GM20000 (cell line): ENCODE measurements around the gene RALGAPB.

ENCODE experiments used
- DNase-seq: peaks from one replicate; pipeline ENCODE4 v3.0.0; 2012; ENCODE audit warnings: low spot score
- TF ChIP-seq, protein P1 (sequence below): IDR thresholded peaks from 2 replicates; pipeline ENCODE4 v1.5.1; 2012; ENCODE audit warnings: mild to moderate bottlenecking, control low read depth; ENCODE audit errors: extremely low read depth, missing control alignments

The RALGAPB gene

DNA sequence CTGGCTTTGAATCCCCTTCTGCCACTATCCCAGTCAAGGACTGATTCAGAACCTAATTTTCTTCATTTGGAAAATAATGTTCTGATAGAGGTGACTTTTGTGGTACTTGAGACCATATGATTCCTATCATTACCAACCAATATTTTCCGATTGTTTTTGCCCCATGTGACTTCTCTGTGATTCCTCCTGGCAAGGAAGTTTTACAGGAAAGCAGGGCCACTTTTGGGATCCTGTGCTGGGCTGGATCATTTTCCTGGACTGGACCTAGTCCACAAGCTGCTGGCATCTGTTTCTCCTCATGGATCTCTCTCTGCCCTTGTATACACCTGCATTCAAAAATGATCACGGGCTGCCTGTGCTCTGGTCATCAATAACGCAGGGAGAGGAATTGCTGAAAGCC is 23.6 kb upstream of the RALGAPB start:
- TF ChIP-seq, protein P1, sequence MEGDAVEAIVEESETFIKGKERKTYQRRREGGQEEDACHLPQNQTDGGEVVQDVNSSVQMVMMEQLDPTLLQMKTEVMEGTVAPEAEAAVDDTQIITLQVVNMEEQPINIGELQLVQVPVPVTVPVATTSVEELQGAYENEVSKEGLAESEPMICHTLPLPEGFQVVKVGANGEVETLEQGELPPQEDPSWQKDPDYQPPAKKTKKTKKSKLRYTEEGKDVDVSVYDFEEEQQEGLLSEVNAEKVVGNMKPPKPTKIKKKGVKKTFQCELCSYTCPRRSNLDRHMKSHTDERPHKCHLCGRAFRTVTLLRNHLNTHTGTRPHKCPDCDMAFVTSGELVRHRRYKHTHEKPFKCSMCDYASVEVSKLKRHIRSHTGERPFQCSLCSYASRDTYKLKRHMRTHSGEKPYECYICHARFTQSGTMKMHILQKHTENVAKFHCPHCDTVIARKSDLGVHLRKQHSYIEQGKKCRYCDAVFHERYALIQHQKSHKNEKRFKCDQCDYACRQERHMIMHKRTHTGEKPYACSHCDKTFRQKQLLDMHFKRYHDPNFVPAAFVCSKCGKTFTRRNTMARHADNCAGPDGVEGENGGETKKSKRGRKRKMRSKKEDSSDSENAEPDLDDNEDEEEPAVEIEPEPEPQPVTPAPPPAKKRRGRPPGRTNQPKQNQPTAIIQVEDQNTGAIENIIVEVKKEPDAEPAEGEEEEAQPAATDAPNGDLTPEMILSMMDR = no peak
- no peak for DNase-seq

DNA sequence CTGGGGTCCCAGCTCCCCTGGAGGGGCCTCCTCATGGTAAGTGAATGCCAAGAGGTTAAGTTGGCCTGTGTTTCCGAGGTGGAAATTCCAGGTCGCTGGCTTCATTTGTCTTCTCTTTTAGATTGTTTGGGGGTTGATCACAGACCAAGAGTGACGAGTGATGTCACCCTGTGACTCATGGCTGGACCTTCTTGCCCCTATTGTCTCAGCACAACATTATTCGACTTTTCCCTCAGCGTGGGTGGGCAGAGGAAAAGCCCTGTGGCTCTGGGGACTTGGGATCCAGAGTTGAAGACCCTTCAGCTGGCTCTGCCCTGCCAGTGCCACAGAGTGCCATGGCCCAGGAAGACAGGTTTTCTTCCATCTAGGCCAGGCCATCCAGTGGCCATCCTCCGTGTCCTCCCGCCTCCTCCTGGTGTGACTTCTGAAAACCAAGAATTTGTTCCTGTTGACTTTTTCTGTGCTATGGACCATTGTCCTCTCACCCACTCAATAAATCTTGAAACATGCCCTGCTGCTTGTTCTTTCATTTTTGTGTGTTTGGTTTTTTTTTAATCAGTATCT is 22.1 kb upstream of the RALGAPB start:
- no peak for DNase-seq

DNA sequence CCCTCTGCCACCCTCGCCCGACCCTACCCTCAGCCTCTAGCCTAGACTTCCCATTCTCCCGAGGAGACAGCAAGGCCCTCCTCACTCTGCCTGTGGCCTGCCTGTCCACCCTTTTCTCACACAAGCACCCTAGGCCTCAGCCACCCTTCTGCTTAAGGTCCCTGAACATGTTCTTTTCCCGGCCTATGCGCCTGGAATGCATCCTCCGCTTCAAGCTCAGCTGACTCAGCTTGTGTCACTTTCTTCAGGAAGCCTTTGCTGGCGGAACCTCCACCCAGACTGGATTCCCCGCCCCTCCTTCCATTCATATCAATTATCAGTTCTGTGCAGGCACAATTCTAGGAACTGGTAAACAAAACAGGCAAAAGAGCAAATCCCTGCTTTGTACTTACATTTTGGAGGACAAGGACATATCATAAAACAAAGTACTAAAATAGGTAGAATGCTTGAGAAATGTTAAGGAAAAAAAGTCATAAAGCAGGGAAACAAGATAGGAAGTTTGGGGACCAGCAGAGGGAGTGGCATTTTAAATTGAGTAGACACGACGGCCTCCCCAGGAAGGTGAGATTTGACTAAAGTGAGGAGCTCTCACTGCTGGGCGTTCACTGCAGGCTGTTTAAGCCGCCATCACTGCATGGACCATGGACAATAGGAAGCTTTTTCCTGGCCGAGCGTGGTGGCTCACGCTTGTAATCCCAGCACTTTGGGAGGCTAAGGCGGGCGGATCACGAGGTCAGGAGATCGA is 19.6 kb upstream of the RALGAPB start:
- TF ChIP-seq, protein P1 = no peak
- DNase-seq = no peak

More for the DNA sequence above, 22.1 kb upstream of the RALGAPB start:
- TF ChIP-seq, protein P1 = no peak

DNA sequence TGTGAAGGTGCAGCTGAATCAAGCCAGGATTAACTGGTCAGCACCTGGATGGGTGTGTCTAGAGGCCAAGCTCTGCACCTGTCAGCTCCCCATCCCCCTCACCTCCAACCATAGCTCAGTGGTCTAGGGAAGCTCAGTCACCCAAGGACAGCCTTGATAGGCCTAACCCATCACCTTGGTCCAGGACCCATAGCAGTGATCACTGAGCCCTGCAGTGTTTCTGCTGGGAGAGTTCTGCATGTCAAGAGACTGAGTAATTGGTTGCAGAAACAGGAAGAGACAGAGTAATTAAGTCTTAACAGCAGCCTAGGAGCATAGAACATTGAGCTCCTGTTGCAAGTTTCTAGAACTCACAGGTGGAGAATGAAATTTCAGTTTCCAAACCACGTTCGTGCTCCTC is 18.7 kb upstream of the RALGAPB start:
- TF ChIP-seq, protein P1 = no peak
- peak; percentile 49 for DNase-seq

DNA sequence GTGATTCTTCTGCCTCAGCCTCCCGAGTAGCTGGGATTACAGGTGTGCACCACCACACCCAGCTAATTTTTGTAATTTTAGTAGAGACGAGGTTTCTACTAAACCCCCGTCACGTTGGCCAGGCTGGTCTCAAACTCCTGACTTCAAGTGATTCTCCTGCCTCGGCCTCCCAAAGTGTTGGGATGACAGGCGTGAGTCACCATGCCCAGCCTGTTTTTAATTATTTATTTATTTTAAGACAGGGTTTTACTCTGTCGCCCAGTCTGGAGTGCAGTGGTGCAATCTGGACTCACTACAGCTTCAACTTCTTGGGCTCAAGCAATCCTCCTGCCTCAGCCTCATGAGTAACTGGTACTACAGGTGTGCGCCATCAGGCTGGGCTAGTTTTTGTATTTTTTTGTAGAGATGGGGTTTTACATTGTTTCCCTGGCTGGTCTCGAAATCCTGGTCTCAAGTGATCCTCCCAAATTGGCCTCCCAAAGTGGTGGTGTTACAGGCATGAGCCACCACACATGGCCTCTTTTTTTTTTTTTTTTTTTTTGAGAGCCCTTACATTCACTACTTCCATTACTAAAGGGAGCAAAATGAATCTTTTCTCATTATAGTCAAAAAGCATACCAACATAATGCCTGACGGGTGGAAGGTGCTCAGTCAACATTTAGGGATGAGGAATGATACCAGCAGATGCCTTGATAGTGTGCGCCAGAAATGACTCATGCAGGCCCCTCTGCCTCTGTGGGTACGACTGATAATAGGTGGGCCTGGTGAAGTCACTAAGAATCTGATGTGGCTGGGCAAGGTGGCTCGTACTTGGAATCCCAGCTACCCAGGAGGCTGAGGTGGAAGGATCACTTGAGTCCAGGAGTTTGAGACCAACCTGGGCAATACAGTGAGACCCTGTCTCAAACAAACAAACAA is 17.8 kb upstream of the RALGAPB start:
- TF ChIP-seq, protein P1 = no peak
- DNase-seq = no peak

DNA sequence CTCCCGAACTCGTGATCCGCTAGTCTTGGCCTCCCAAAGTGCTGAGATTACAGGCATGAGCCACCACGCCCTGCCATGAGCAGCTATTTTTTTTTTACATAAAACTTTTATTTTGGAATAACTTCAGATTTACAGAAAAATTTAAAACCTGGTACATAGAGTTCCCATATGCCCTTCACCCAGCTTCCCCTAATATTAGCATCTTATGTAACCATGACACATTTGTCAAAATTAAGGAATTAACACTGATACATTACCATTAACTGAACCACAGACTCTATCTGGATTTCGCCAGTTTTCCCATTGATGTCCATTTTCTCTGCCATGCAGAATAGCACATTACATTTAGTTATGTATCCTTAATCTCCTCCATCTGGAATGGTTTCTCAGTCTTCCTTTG is 14.3 kb upstream of the RALGAPB start:
- TF ChIP-seq, protein P1 = no peak

More for the DNA sequence above, 14.3 kb upstream of the RALGAPB start:
- DNase-seq = no peak
